H1 (cell line): ENCODE data around the gene EIF3B.

Experiments
- CTCF ChIP-seq, 3 experiments: IDR thresholded peaks; 1 replicate in 2 of 3; 2 replicates in 1 of 3; pipeline versions ENCODE4 v1.5.1 to v1.6.1; 2011; ENCODE audit warnings: low read length in 3 of 3, mild to moderate bottlenecking in 3 of 3, inconsistent platforms in 2 of 3, low read depth in 1 of 3, moderate library complexity in 1 of 3; ENCODE audit not compliant: insufficient read depth in 1 of 3; ENCODE audit errors: control extremely low read depth in 1 of 3
- MAFK ChIP-seq: IDR thresholded peaks from 2 replicates; pipeline ENCODE4 v1.6.1; 2012; ENCODE audit warnings: low read depth, mild to moderate bottlenecking, improper control_type of control experiment, low read length
- POLR2A ChIP-seq, 2 experiments: IDR thresholded peaks; 1 replicate in 1 of 2; 2 replicates in 1 of 2; pipeline ENCODE4 v1.6.1; 2011; ENCODE audit warnings: low read depth in 2 of 2, low read length in 2 of 2, mild to moderate bottlenecking in 2 of 2; ENCODE audit errors: control extremely low read depth in 1 of 2
- TEAD4 ChIP-seq: IDR thresholded peaks from 2 replicates; pipeline ENCODE4 v1.6.1; 2012; ENCODE audit warnings: low read depth, low read length, inconsistent platforms, mixed read lengths

DNA sequence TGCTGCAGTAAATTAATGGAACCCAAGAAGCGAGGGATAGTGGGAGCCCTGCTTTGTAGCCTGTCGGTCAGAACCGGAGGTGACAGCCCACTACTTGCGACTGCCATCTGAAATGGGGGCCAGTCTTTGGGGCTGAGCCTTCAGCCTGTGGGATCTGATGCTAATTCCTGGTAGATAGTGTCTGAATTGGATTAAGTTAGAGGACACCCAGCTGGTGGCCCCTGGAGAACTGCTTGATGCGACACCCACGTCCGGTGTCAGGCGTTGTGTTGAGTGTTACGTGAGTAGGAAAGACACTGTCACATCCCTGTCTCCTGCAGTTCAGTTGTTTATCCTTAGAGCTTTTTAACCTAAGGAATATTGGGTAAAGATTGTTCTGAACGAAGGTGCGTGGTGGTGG lies 5.0 kb downstream of the EIF3B start:
- TF ChIP-seq MAFK (no peak), POLR2A (IDR thresholded peaks at IDR 0.05; ENCODE audit: control extremely low read depth in 1 of 2, low read depth in 2 of 2, low read length in 2 of 2) (no peak), CTCF (IDR thresholded peaks at IDR 0.05; ENCODE audit: control extremely low read depth in 1 of 3, insufficient read depth in 1 of 3, low read depth in 1 of 3, low read length in 3 of 3) (no peak), TEAD4 (no peak)
